B cell (primary cell): ENCODE data around the gene PHLDA3. TPM values are rescaled to one million over a fixed set of nuclear protein-coding genes. Genes with fewer than 3 reads are reported as not detected.

Experiments
- ATAC-seq: fragments of 200-7000 bp; cut with Tn5 transposase; one replicate; pipeline ENCODE4 v1.10.0; 2021; ENCODE audit warnings: low read depth, mild to moderate bottlenecking, moderate number of reproducible peaks, moderate library complexity
- CTCF ChIA-PET: fragments of 350-600 bp; sonication (Branson Sonifier 250); formaldehyde crosslinking; loops from one replicate; lab custom pipeline; 2021; ENCODE audit warnings: antibody characterized with exemption, inconsistent platforms; lab: Charles Lee
- POLR2A ChIA-PET: fragments of 350-600 bp; sonication (Branson Sonifier 250); formaldehyde crosslinking; loops from one replicate; lab custom pipeline; 2021; ENCODE audit warnings: antibody characterized with exemption; lab: Charles Lee
- DNase-seq: peaks from one replicate; pipeline ENCODE4 v3.0.0; 2013
- H2AFZ ChIP-seq: 2 replicates; pipeline ENCODE4 v1.6.1; 2012; ENCODE audit warnings: mild to moderate bottlenecking, low read depth, low read length; ENCODE audit not compliant: insufficient read depth, poor library complexity, severe bottlenecking
- H3K27ac ChIP-seq, 2 donors: 1 replicate in 1 of 2; 2 replicates in 1 of 2; pipeline ENCODE4 v1.5.1; 2012 to 2013; ENCODE audit warnings: low read length in 2 of 2, mild to moderate bottlenecking in 2 of 2, moderate library complexity in 1 of 2
- H3K27me3 ChIP-seq, 4 experiments: fragments of 200-600 bp in 1 of 4; sonication (generic) in 1 of 4; replicated peaks in 1 of 4; 1 replicate in 2 of 4; 2 replicates in 2 of 4; pipeline versions ENCODE4 v1.6.1 to v1.7.0; 2013 to 2016; ENCODE audit warnings: low read length in 3 of 4, mild to moderate bottlenecking in 2 of 4, mixed read lengths in 1 of 4, moderate library complexity in 1 of 4; ENCODE audit not compliant: insufficient read depth in 4 of 4, control insufficient read depth in 3 of 4; ENCODE audit errors: control extremely low read depth in 1 of 4
- H3K36me3 ChIP-seq, 2 experiments: replicated peaks in 1 of 2; 1 replicate in 1 of 2; 2 replicates in 1 of 2; pipeline versions ENCODE4 v1.6.1 to v1.7.1; 2013; ENCODE audit warnings: low read length in 1 of 2; ENCODE audit not compliant: insufficient read depth in 2 of 2, control insufficient read depth in 1 of 2; ENCODE audit errors: control extremely low read depth in 1 of 2, extremely low read depth in 1 of 2
- H3K4me1 ChIP-seq, 2 donors: fragments of 200-600 bp in 1 of 2; sonication (generic) in 1 of 2; 1 replicate in 1 of 2; 2 replicates in 1 of 2; pipeline versions ENCODE4 v1.5.1 to v1.6.1; 2013 to 2017; ENCODE audit warnings: low read length in 2 of 2; ENCODE audit not compliant: control insufficient read depth in 2 of 2, insufficient read depth in 2 of 2
- H3K4me2 ChIP-seq: replicated peaks from 2 replicates; pipeline ENCODE3; 2012; ENCODE audit warnings: mild to moderate bottlenecking, low read depth, low read length; ENCODE audit not compliant: poor library complexity, severe bottlenecking
- H3K4me3 ChIP-seq, 5 experiments: fragments of 200-600 bp in 1 of 5; sonication (generic) in 1 of 5; 1 replicate in 3 of 5; 2 replicates in 2 of 5; pipeline versions ENCODE4 v1.5.1 to v1.7.0; 2011 to 2016; ENCODE audit warnings: low read length in 4 of 5, mild to moderate bottlenecking in 4 of 5, low read depth in 2 of 5, control low read depth in 1 of 5, moderate library complexity in 1 of 5; ENCODE audit not compliant: insufficient read depth in 1 of 5; ENCODE audit errors: control extremely low read depth in 1 of 5, extremely low read depth in 1 of 5
- H3K79me2 ChIP-seq: fragments of 200-600 bp; sonication (generic); one replicate; pipeline ENCODE4 v1.6.0; 2016; ENCODE audit warnings: low read length; ENCODE audit not compliant: control insufficient read depth, insufficient read depth
- H3K9ac ChIP-seq: fragments of 200-600 bp; sonication (generic); 2 replicates; pipeline ENCODE4 v1.6.1; 2017; ENCODE audit warnings: mild to moderate bottlenecking, low read length, moderate library complexity
- H3K9me3 ChIP-seq, 3 donors: one replicate each; pipeline versions ENCODE4 v1.6.1 to v1.7.1; 2013; ENCODE audit warnings: low read length in 2 of 3; ENCODE audit not compliant: control insufficient read depth in 2 of 3, insufficient read depth in 1 of 3; ENCODE audit errors: control extremely low read depth in 1 of 3
- H4K20me1 ChIP-seq: 2 replicates; pipeline ENCODE4 v1.6.0; 2012; ENCODE audit warnings: mild to moderate bottlenecking, low read length; ENCODE audit not compliant: insufficient read depth, control insufficient read depth, poor library complexity, severe bottlenecking
- H3K27ac Mint-ChIP-seq: one replicate; pipeline ENCODE4 v1.8.0; 2021; ENCODE audit warnings: mixed read lengths
- H3K27me3 Mint-ChIP-seq: one replicate; pipeline ENCODE4 v1.8.0; 2021; ENCODE audit warnings: mixed read lengths
- H3K4me1 Mint-ChIP-seq: one replicate; pipeline ENCODE4 v1.8.0; 2021; ENCODE audit warnings: mixed read lengths
- H3K4me3 Mint-ChIP-seq: one replicate; pipeline ENCODE4 v1.8.0; 2021; ENCODE audit warnings: mixed read lengths
- H3K9me3 Mint-ChIP-seq: one replicate; pipeline ENCODE4 v1.8.0; 2022; ENCODE audit warnings: mixed read lengths; ENCODE audit not compliant: insufficient read depth
- EZH2 ChIP-seq: IDR thresholded peaks from 2 replicates; pipeline ENCODE4 v1.6.1; 2012; ENCODE audit warnings: borderline replicate concordance, low read depth, mild to moderate bottlenecking, moderate library complexity, low read length; ENCODE audit not compliant: insufficient read depth, poor library complexity, severe bottlenecking
- WGBS: methylation state at CpG from one replicate; pipeline ENCODE4 v1.1.5; 2013; ENCODE audit warnings: missing lambda C conversion rate; ENCODE audit not compliant: insufficient coverage; 5-methylcytosine and 5-hydroxymethylcytosine counted together
- intact Hi-C: fragments of 100-400 bp; cut with micrococcal nuclease; formaldehyde crosslinking; loops from one replicate; pipeline ENCODE4 v1.10.0; 2022
- polyA plus RNA-seq: library from polyadenylated mRNA; depleted of rRNA; stranded (reverse); fragments of >200 nt; gene quantifications from 2 replicates; pipeline ENCODE4 v1.2.3, GENCODE V29; 2012
- total RNA-seq, 2 donors: library from RNA; stranded (reverse); fragments of 120-200 nt in 1 of 2; gene quantifications; 1 replicate in 1 of 2; 2 replicates in 1 of 2; pipeline versions ENCODE4 v1.2.3 to v1.2.4, GENCODE V29; 2013 to 2022
- TF ChIP-seq, protein P1 (sequence below): fragments of 200-600 bp; IDR thresholded peaks from one replicate; pipeline ENCODE4 v1.8.0; 2022; ENCODE audit warnings: antibody characterized with exemption, mild to moderate bottlenecking

PHLDA3 gene
- total and polyA plus RNA-seq, 2 donors (not counting 1 experiment from before 2014, with no cell fraction given): 0.20 to 0.30 TPM

GRCh38 chr1:201460814-201461644 lies 8.0 kb downstream of the PHLDA3 start:
- Mint-ChIP-seq H3K4me3 (no peak overlapping the region), H3K27ac (no peak overlapping the region), H3K27me3 (peaks cover 23% of the 10 kb centered on the region), H3K4me1 (no peaks in the 10 kb centered on the region), H3K9me3 (no peaks in the 10 kb centered on the region)
- no peak overlapping the region for H2AFZ ChIP-seq
- no peaks in the 10 kb centered on the region for H3K79me2 ChIP-seq
- no peaks in the 10 kb centered on the region for H3K27me3 ChIP-seq
- ATAC-seq (no peak), DNase-seq (no peak)
- 84% methylated on average over 7 of the region's 8 CpGs for WGBS
- H3K27ac ChIP-seq: no peak overlapping the region
- CTCF ChIA-PET: interaction anchor here (1.6 kb wide), 1 partner anchor 20 kb away, joined by 4 read pairs; no protein-coding TSS in a partner anchor
- POLR2A ChIA-PET: no interaction called here
- H3K4me2 ChIP-seq: no peak overlapping the region
- intact Hi-C loops: no loop called here
- H3K9ac ChIP-seq: no peak overlapping the region
- H3K9me3 ChIP-seq: no peaks in the 10 kb centered on the region
- H4K20me1 ChIP-seq: no peaks in the 10 kb centered on the region
- no peak overlapping the region for H3K4me3 ChIP-seq
- no peaks in the 10 kb centered on the region for H3K36me3 ChIP-seq
- no peak for TF ChIP-seq EZH2
- TF ChIP-seq, protein P1, sequence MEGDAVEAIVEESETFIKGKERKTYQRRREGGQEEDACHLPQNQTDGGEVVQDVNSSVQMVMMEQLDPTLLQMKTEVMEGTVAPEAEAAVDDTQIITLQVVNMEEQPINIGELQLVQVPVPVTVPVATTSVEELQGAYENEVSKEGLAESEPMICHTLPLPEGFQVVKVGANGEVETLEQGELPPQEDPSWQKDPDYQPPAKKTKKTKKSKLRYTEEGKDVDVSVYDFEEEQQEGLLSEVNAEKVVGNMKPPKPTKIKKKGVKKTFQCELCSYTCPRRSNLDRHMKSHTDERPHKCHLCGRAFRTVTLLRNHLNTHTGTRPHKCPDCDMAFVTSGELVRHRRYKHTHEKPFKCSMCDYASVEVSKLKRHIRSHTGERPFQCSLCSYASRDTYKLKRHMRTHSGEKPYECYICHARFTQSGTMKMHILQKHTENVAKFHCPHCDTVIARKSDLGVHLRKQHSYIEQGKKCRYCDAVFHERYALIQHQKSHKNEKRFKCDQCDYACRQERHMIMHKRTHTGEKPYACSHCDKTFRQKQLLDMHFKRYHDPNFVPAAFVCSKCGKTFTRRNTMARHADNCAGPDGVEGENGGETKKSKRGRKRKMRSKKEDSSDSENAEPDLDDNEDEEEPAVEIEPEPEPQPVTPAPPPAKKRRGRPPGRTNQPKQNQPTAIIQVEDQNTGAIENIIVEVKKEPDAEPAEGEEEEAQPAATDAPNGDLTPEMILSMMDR: no peak
- no peaks in the 10 kb centered on the region for H3K4me1 ChIP-seq

DNA sequence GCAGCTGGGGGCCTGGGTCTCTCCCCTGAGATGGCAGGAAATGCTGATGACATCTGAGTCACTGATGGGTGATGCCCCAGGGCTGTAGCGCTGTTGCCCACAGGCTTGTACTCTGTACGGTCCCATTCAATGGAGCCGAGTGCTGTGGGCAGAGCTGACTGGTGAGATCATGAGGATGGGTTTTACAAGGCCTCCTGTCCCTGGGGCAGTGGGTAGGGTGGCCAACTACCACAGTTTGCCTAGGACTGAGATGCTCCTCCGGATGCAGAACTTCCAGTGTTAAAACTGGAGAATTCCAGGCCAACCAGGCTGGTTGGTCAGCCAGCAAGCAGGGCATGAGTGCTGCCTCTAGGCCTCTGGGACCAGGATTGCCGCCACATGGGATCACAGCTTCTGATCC lies 9.2 kb downstream of the PHLDA3 start:
- no peaks in the 10 kb centered on the region for H4K20me1 ChIP-seq
- no peaks in the 10 kb centered on the region for H3K36me3 ChIP-seq
- POLR2A ChIA-PET: no interaction called here
- intact Hi-C loops: no loop called here
- H2AFZ ChIP-seq: no peak overlapping the region
- no peaks in the 10 kb centered on the region for H3K27me3 ChIP-seq
- no peak for ATAC-seq
- H3K9me3 ChIP-seq: no peaks in the 10 kb centered on the region
- H3K4me3 ChIP-seq: no peak overlapping the region
- Mint-ChIP-seq H3K9me3 (no peaks in the 10 kb centered on the region), H3K27ac (no peak overlapping the region), H3K4me1 (no peaks in the 10 kb centered on the region), H3K4me3 (no peak overlapping the region), H3K27me3 (peaks cover 23% of the 10 kb centered on the region)
- H3K4me2 ChIP-seq: no peak overlapping the region
- TF ChIP-seq, protein P1: no peak
- no peak for TF ChIP-seq EZH2
- H3K4me1 ChIP-seq: no peaks in the 10 kb centered on the region
- CTCF ChIA-PET: interaction anchor here (1.0 kb wide), 1 partner anchor 11 kb away, joined by 4 read pairs; no protein-coding TSS in a partner anchor
- H3K9ac ChIP-seq: no peak overlapping the region
- 73% methylated on average over 4 of the region's 5 CpGs for WGBS
- no peak for DNase-seq
- no peaks in the 10 kb centered on the region for H3K79me2 ChIP-seq
- H3K27ac ChIP-seq: no peak overlapping the region
